GM12891 (cell line): Measurements from ENCODE around the gene PTGIS.

Experiments
- DNase-seq: peaks from one replicate; pipeline ENCODE4 v3.0.0; 2011; ENCODE audit warnings: low spot score; ENCODE audit not compliant: insufficient read length
- FAIRE-seq: peaks from 2 replicates; lab custom pipeline; 2011; peaks lifted over from hg19 to GRCh38; lab: Jason Lieb, UNC
- PAX5 ChIP-seq: IDR thresholded peaks from 2 replicates; pipeline ENCODE4 v1.6.1; 2011; ENCODE audit warnings: low read length, moderate library complexity, mild to moderate bottlenecking; ENCODE audit not compliant: insufficient read depth, severe bottlenecking
- POLR2A ChIP-seq: IDR thresholded peaks from 2 replicates; pipeline ENCODE4 v1.6.1; 2011; ENCODE audit warnings: low read depth, low read length, control low read depth
- POLR2AphosphoS5 ChIP-seq: IDR thresholded peaks from 2 replicates; pipeline ENCODE4 v1.6.1; 2011; ENCODE audit warnings: low read depth, low read length, control low read depth
- POU2F2 ChIP-seq: IDR thresholded peaks from 2 replicates; pipeline ENCODE4 v1.6.1; 2011; ENCODE audit warnings: low read depth, mild to moderate bottlenecking, control low read depth, low read length, moderate library complexity
- SPI1 ChIP-seq: IDR thresholded peaks from 2 replicates; pipeline ENCODE4 v1.6.1; 2011; ENCODE audit warnings: low read depth, low read length, control low read depth
- TAF1 ChIP-seq: IDR thresholded peaks from 2 replicates; pipeline ENCODE4 v1.6.1; 2011; ENCODE audit warnings: low read depth, low read length, control low read depth

The PTGIS gene

DNA sequence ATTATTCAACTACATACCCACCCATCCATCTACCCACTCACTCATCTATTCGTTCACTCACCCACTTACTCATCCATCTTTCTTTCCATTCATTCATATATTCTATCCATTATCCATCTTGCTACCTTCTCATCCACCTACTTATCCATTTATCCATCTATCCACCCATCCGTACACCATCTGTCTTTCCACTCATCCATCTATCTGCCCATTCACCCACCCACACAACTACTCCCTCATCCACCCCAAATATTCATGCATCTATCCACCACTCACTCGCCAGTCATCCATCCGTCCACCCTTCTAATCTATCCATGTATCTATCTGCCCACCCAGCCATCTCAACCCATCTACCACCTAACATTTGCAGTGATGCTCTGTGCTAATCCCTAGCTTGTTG lies 71.9 kb downstream of the PTGIS start:
- no peak for TF ChIP-seq SPI1
- no peak for TF ChIP-seq PAX5
- TF ChIP-seq POLR2A, result no peak
- TF ChIP-seq POU2F2, result no peak
- TF ChIP-seq TAF1, result no peak
- TF ChIP-seq POLR2AphosphoS5, result no peak
- no peak for DNase-seq
- no peak for FAIRE-seq

DNA sequence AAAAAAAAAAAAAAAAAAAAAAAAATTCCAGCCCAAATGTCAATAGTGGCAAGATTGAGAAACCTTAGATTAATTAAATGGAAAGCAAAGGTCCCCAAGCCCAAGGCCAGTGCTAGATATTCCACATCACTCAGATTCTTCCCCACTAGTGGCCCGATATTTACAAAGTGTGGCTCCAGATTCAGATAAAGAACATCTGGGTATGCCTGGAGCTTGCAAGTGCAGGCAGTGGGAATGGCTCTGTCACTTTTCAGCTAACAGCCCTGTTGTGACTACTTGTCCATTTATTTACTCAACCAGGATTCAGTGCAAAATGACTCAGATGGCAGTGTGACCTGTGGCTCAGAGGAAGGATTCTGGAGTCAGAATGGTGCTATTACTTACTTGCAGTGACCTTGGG lies 77.2 kb downstream of the PTGIS start:
- TF ChIP-seq SPI1 (no peak), POLR2A (no peak), POU2F2 (no peak), TAF1 (no peak), PAX5 (no peak), POLR2AphosphoS5 (no peak)
- FAIRE-seq (no peak), DNase-seq (no peak)

DNA sequence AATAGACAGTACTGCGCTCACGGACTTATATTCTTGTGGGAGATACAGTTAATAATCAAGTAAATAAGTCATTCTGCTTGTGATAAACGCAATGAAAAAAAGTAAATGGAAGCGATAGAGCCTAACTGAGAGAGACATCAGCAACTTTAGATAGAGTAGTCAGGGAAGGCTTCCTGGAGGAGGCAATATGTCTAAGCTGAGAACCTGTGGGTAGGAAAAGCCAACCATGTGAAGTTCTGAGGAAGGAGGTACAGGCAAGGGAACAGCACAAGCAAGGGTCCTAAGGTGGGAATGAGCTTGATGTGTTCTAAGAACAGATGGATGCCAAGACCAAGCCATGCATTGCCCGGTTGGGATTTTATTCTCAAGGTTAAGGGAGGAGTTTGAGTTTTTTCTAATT lies 78.2 kb downstream of the PTGIS start:
- DNase-seq (no peak), FAIRE-seq (no peak)
- TF ChIP-seq POU2F2, result no peak
- no peak for TF ChIP-seq POLR2A
- TF ChIP-seq PAX5, result no peak
- no peak for TF ChIP-seq TAF1
- TF ChIP-seq SPI1, result no peak
- TF ChIP-seq POLR2AphosphoS5, result no peak

DNA sequence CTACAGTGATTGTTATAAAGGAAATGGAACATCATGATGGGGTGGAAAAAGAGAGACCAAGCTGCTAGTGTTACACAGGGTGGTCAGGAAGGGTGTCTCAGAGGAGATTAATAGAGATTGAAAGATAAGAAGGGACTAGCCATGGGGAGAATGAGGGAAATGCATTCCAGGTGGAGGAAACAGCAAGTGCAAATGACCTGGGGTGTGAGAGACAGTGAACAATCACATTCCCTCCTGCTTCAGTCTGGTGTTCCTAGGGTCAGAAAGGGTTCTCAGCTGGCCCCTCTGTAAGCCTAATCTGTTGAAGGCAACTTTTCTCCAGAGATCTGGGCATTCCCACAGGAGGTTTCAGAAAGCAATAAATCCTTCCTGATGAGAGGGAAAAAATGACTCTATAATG lies 81.9 kb downstream of the PTGIS start:
- no peak for FAIRE-seq
- TF ChIP-seq TAF1 (no peak), SPI1 (no peak), PAX5 (no peak), POLR2A (no peak), POLR2AphosphoS5 (no peak), POU2F2 (no peak)
- no peak for DNase-seq

DNA sequence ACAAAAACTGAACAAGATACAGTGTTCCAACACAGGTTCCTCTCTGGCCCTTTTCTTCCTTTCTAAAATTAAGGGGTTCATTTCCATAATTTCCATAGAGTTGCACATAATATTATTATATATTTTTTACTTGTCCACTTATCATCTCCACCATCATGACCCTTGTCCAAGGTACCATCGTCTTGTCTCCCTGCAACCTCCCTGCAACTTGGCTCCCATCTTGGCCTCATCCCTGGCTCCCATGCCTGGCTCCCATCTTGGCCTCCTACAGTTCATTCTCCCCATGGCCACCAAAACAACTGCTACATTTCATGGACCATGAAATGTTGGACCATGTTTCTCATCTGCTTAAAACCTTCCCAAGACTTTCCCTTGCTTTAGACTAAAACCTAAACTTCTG lies 82.4 kb downstream of the PTGIS start:
- FAIRE-seq (no peak), DNase-seq (no peak)
- TF ChIP-seq SPI1, result no peak
- TF ChIP-seq PAX5, result no peak
- TF ChIP-seq POLR2A, result no peak
- no peak for TF ChIP-seq POU2F2
- no peak for TF ChIP-seq POLR2AphosphoS5
- TF ChIP-seq TAF1, result no peak

DNA sequence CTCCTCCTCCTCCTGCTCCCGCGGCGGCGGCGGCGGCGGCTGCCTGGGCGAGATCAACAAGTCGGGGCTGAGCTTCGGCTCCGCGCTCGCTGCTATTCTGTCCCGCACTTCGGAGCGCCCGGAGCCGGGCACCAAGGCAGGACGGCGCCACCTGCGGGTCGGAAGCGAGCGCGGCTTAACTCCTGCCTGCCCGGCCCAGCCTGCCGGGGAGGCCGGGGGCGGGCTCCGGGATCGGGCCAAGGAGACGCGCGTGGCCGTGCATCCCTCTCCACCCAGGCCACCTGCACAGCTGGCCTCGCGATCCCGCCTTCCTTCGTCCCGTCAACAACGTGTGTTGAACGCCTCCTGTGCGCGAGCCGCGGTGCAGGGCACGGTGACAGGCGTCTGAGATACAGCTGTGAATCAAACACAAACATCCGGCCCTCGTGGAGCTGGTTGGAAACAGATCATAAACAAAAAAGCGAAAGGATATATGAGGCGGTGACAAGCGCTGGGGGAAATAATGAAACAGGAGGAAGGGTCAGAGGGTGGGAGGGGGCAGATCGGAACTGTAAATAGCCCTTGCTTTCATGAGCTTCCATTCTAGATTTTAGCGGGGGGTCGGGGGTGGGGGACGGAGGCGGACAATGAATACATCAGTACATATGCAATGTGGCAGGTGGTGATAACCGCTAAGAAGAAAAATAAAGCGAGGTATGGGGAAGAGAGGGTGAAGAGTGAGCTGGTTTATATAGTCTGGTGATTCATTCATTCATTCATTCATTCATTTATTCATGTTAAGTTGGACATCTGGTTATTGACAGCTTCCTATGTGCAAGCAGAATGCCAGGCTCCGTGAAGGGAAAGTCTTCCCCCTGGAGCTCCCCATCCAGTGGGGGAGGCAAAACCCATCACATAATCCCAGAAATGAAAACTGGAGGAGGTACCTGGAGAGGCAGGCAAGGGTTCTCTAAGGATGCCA lies 83.5 kb downstream of the PTGIS start:
- TF ChIP-seq SPI1, result no peak
- no peak for TF ChIP-seq POLR2A
- no peak for TF ChIP-seq POLR2AphosphoS5
- no peak for TF ChIP-seq TAF1
- TF ChIP-seq POU2F2, result no peak
- TF ChIP-seq PAX5, result no peak
- peak; percentile 78 for DNase-seq
- FAIRE-seq, result peak; percentile 20

DNA sequence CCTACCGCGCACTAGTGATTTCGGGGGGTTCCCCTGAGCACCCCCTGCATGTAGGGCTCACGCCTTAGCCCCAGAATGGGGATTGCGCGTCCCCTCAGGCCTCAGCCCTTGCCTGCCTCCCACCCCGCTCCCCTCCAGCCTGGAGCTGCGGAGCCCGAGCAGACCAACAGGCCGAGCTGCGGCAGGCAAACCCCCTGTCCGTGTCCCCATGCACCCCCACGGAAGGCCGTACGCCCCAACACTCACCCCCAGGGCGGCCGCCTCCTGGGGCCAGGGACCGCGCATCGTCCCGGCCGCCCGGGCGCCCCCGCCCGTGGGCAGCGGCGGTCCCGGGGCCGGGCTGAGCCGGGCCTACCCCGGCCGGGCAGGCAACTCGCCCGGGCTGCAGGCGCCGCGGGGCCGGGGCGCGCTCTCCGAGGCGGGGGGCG lies 84.2 kb downstream of the PTGIS start:
- DNase-seq (no peak), FAIRE-seq (no peak)
- no peak for TF ChIP-seq TAF1
- no peak for TF ChIP-seq SPI1
- TF ChIP-seq PAX5, result no peak
- no peak for TF ChIP-seq POLR2A
- TF ChIP-seq POLR2AphosphoS5, result no peak
- TF ChIP-seq POU2F2, result no peak

DNA sequence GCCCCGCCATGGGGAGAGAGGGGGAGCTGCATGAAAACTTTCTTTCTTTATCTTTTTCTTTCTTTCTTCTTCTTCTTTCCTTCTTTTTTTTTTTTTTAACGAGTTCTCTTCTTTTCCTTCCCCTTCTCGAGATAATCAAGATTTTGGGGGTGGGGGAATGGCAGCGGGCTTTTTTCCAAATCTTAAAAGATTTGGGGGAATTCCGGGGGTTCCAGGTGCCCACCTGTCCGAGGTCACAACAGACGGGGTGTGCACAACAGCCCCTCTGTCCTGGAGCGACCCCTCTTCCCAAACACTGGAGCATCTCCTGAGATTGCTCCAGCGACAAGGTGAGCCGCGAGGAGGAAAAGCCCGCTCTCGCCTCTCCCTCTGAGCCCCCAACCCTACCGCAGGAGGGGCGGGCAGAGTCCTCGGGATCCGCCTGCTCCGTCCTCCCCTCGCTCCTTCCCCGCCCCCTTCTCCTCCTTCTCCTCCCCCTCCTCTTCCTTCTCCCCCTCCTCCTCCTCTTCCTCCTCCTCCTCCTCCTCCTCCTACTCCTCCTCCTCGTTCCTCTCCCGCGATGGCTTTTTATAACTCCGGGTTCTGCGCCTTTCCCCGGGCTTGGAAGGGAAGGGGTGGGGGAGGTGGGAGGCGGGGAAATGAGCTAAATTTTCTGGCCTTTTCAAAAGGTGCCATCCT lies 84.8 kb downstream of the PTGIS start:
- no peak for DNase-seq
- TF ChIP-seq TAF1 (no peak), POLR2A (no peak), PAX5 (no peak), POLR2AphosphoS5 (no peak), SPI1 (no peak), POU2F2 (no peak)
- FAIRE-seq, result no peak

DNA sequence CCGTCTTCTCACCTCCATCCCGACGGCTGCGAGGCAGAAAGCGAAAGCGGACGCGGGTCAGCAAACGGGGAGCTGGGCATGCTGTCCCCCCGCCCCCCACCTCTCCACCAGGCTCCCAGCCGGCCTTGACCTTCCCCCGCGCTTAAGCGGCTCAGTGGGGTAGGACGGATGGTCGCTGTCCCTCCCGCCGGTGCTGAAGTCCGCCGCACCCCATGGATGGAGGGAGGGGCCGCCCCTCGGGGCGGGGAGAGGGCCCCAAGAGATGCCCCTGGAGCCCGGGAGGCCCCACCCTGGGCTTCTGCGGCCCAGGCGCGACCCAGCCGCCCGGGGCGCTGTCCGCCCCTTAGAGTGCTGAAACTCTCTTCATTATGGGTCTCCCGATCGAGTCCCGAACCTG lies 85.3 kb downstream of the PTGIS start, which contains the start of gene KCNB1:
TSS of gene KCNB1 (minus strand) at position 48 of the 397 bp plus-strand sequence. CDS start 188 bp downstream, outside the sequence.
- FAIRE-seq, result no peak
- peak; percentile 63 for DNase-seq
- TF ChIP-seq POLR2A, result no peak
- TF ChIP-seq POLR2AphosphoS5, result no peak
- no peak for TF ChIP-seq POU2F2
- TF ChIP-seq TAF1, result no peak
- no peak for TF ChIP-seq SPI1
- TF ChIP-seq PAX5, result no peak

DNA sequence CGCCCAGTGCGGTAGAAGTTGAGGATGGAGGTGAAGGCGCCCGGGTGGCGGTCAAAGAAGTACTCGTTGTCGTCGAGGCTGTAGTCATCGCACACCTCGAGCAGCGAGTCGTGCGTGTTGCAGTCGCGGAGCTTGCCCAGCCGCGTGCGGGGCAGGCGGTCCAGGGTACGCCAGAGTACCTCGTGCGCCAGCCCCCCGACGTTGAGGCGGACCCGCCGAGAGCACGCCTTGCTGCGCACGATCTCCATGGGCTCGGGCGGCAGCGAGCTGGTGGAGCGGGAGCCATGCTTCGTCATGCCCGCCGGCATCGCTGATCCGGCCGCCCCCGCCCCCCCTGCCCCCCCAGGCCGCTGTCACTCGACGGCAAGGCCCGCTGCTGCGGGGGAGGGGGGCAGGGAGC lies 85.8 kb downstream of the PTGIS start:
- FAIRE-seq (no peak), DNase-seq (no peak)
- TF ChIP-seq PAX5, result no peak
- no peak for TF ChIP-seq POU2F2
- TF ChIP-seq POLR2A, result no peak
- no peak for TF ChIP-seq SPI1
- TF ChIP-seq POLR2AphosphoS5, result no peak
- no peak for TF ChIP-seq TAF1
